GM06990 (cell line): ENCODE measurements around the gene GDAP2.
A peak's percentile ranks its signal among the peaks of the same experiment; 100 is the strongest.
"Not testable (repeated sequence)": the region's sequence is repeated elsewhere in the genome, so short reads cannot be mapped to it uniquely, and the experiment has no call there.

Experiments used
- DNase-seq: peaks from one replicate; pipeline ENCODE4 v3.0.0-alpha.2; 2011; ENCODE audit not compliant: insufficient read length; ENCODE audit errors: extremely low read depth
- H3K27me3 ChIP-seq: replicated peaks from 2 replicates; pipeline ENCODE4 v1.6.0; 2011; ENCODE audit warnings: low read length; ENCODE audit not compliant: control insufficient read depth, insufficient read depth
- H3K36me3 ChIP-seq: 2 replicates; pipeline ENCODE4 v1.5.1; 2011; ENCODE audit warnings: low read length; ENCODE audit not compliant: control insufficient read depth, insufficient read depth
- H3K4me3 ChIP-seq: replicated peaks from 2 replicates; pipeline ENCODE4 v1.5.1; 2011; ENCODE audit warnings: low read depth, mild to moderate bottlenecking, control low read depth, low read length
- CTCF ChIP-seq: IDR thresholded peaks from 2 replicates; pipeline ENCODE4 v1.5.1; 2011; ENCODE audit warnings: low read length, control low read depth, mild to moderate bottlenecking, inconsistent platforms; ENCODE audit not compliant: insufficient read depth, poor library complexity, severe bottlenecking

The GDAP2 gene

DNA sequence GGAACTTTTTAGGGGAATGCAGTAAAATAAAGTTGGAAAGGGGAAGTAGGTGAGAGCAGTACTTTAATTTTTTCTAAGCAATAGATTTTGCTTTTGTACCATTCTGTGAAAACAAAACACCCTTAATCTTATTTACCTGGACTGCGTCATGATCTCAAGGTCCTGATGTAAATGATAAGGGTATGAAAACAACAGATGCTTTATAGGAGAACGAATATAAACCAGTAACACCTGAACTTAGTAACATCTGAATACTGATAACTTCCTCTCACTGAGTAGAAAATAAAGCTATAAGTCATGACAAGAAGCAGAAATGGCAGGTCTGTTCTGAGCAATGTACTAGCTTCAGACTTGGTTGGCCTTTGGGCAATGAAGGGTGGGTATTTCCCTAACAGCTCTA lies 77.7 kb downstream of the GDAP2 start:
- Histone ChIP-seq H3K36me3 (no peaks in the 10 kb centered on the region), H3K4me3 (no peak overlapping the region), H3K27me3 (no peaks in the 10 kb centered on the region)
- no peak for DNase-seq
- TF ChIP-seq CTCF: no peak

DNA sequence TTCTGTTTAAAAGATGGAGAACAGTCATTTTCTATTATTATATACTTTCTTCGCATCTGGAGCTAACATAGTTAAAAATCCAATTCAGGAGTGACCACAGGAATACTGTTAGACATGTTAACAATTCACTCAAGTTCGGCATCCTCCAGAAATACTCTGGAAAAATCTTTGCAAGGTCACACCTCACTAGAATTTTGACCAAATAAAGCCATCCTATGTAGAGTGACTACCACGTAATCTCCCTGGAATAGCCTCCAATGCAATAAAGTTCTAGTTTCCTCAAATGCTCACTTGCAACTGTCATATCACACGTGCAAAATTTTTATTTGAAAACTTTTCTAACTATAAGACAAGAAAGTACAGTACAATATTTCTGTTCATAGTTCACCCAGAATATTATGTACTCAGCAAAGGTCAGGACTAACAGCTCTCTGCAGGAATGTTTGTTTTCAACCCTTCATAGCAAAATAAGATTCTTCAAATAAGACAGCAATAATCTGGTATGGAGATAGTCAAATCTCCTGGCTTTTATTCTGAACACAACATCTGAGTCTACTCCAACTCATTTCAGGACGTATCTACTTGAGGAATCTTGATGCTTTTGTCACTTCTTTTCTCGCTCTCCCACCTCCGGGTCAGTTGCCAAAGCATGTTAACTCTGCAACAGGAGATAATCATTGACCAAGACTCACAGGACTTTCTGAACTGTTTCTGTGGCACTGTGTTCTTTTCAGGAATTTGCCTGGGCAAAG lies 82.6 kb downstream of the GDAP2 start:
- no peak for TF ChIP-seq CTCF
- H3K4me3 ChIP-seq: no peak overlapping the region
- H3K27me3 ChIP-seq: no peaks in the 10 kb centered on the region
- H3K36me3 ChIP-seq: no peaks in the 10 kb centered on the region
- DNase-seq: no peak

DNA sequence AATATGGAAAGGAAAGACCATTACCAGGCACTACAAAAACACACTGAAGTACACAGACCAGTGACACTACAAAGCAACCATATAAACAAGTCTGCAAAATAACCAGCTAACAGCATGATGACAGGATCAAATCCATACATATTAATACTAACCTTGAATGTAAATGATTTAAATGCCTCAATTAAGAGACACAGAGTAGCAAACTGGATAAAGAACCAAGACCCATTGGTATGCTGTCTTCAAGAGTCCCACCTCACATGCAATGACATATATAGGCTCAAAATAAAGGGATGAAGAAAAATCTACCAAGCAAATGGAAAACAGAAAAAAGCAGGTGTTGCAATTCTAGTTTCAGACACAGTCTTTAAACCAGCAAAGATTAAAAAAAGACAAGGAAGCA lies 84.9 kb downstream of the GDAP2 start:
- DNase-seq, H3K4me3 ChIP-seq: not testable (repeated sequence)

DNA sequence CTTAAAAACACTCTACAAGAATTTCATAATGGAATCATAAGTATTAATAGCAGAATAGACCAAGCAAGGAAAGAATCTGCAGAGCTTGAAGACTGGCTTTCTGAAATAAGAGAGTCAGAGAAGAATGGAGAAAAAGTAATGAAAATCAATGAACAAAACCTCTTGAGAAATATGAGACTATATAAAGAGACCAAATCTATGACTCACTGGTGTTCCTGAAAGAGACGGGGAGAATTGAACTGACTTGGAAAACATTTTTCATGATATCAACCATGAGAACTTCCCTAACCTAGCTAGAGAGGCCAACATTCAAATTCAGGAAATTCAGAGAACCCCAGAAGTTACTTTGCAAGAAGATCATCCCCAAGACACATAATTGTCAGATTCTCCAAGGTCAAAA lies 85.6 kb downstream of the GDAP2 start:
- no peak for TF ChIP-seq CTCF
- no peak overlapping the region for H3K4me3 ChIP-seq
- H3K36me3 ChIP-seq: no peaks in the 10 kb centered on the region
- H3K27me3 ChIP-seq: no peaks in the 10 kb centered on the region
- DNase-seq: no peak

More for the DNA sequence above, 84.9 kb downstream of the GDAP2 start:
- not testable (repeated sequence) for H3K27me3 ChIP-seq, H3K36me3 ChIP-seq

GRCh38 chr1:117842408-117843170 lies 86.8 kb downstream of the GDAP2 start:
- Histone ChIP-seq H3K4me3 (no peak overlapping the region), H3K27me3 (no peaks in the 10 kb centered on the region), H3K36me3 (no peaks in the 10 kb centered on the region)
- peak; percentile 12 for TF ChIP-seq CTCF
- DNase-seq: no peak

GRCh38 chr1:117841117-117841650 lies 88.2 kb downstream of the GDAP2 start:
- Histone ChIP-seq H3K36me3 (no peaks in the 10 kb centered on the region), H3K4me3 (no peak overlapping the region), H3K27me3 (no peaks in the 10 kb centered on the region)
- no peak for TF ChIP-seq CTCF
- DNase-seq: no peak
